Islet precursor cell (in vitro differentiated cells): ENCODE results near the gene DUSP16.
A peak's percentile ranks its signal among the peaks of the same experiment; 100 is the strongest.
"Not testable (repeated sequence)": the region's sequence is repeated elsewhere in the genome, so short reads cannot be mapped to it uniquely, and the experiment has no call there.

Experiments
- DNase-seq: peaks from one replicate; pipeline ENCODE4 v3.0.0-alpha.2; 2018

DUSP16 gene

GRCh38 chr12:12562585-12563261 lies at the start of gene DUSP16:
DUSP16 (minus strand) TSS chr12:12562863; CDS start chr12:12521098, 41,765 bp downstream.
- DNase-seq = peak; percentile 99

- DNase-seq = no peak
Measured at GRCh38 chr12:12612358-12612757, 49.7 kb upstream of the DUSP16 start.

GRCh38 chr12:12611512-12612306 lies 49.0 kb upstream of the DUSP16 start, which contains the start of gene CREBL2:
CREBL2 (plus strand) TSS chr12:12611876; CDS start chr12:12612173, 297 bp downstream.
- peak; percentile 98 for DNase-seq

GRCh38 chr12:12610711-12611110 lies 48.0 kb upstream of the DUSP16 start:
- no peak for DNase-seq

GRCh38 chr12:12609692-12610091 lies 47.0 kb upstream of the DUSP16 start:
- no peak for DNase-seq

- no peak for DNase-seq
Measured at GRCh38 chr12:12608557-12608957, 45.9 kb upstream of the DUSP16 start.

- no peak for DNase-seq
Measured at GRCh38 chr12:12606781-12607589, 44.3 kb upstream of the DUSP16 start.

GRCh38 chr12:12604740-12605139 lies 42.1 kb upstream of the DUSP16 start:
- DNase-seq = peak; percentile 14

- DNase-seq = no peak
Measured at GRCh38 chr12:12600659-12601058, 38.0 kb upstream of the DUSP16 start.

- DNase-seq = peak; percentile 63
Measured at GRCh38 chr12:12599750-12600643, 37.3 kb upstream of the DUSP16 start.

GRCh38 chr12:12598864-12599263 lies 36.2 kb upstream of the DUSP16 start:
- DNase-seq = no peak

GRCh38 chr12:12596598-12596997 lies 33.9 kb upstream of the DUSP16 start:
- DNase-seq = not testable (repeated sequence)

GRCh38 chr12:12595929-12596328 lies 33.3 kb upstream of the DUSP16 start:
- DNase-seq = not testable (repeated sequence)

GRCh38 chr12:12592930-12593329 lies 30.3 kb upstream of the DUSP16 start:
- peak; percentile 66 for DNase-seq

GRCh38 chr12:12590961-12591360 lies 28.3 kb upstream of the DUSP16 start:
- DNase-seq = no peak

- not testable (repeated sequence) for DNase-seq
Measured at GRCh38 chr12:12588436-12588835, 25.8 kb upstream of the DUSP16 start.

GRCh38 chr12:12587878-12588277 lies 25.2 kb upstream of the DUSP16 start:
- no peak for DNase-seq

GRCh38 chr12:12586879-12587675 lies 24.4 kb upstream of the DUSP16 start:
- DNase-seq = peak; percentile 60

GRCh38 chr12:12585115-12585863 lies 22.6 kb upstream of the DUSP16 start:
- DNase-seq = peak; percentile 67

- DNase-seq = no peak
Measured at GRCh38 chr12:12583510-12584178, 21.0 kb upstream of the DUSP16 start.
